ENCODE results near the gene AMH. TPM values are rescaled to one million over a fixed set of nuclear protein-coding genes. Genes with fewer than 3 reads are reported as not detected.

The AMH gene
- total RNA-seq, 1 donor from 2014 or later = 0.93 TPM

DNA sequence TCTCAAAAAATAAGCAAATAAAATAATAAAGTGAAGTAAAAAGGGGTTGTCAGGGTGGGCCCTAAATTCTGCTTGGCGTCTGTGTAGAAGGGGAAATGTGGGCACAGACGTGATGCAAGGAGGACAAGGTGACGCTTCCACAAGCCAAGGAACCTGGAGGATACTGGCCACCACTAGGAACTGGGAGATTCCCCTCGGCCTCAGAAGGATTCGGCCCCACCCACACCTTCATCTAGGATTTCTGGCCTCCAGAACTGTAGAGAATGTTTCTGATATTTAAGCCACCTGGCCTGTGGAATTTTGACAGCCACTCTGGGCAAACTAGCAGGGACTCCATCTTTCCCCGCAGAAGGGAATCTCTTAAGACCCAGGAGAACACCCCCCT lies 14.1 kb upstream of the AMH start:
- no peak for DNase-seq (ENCODE audit: low spot score)

GRCh38 chr19:2235381-2236063 lies 13.6 kb upstream of the AMH start:
- DNase-seq (ENCODE audit: low spot score) = no peak

DNA sequence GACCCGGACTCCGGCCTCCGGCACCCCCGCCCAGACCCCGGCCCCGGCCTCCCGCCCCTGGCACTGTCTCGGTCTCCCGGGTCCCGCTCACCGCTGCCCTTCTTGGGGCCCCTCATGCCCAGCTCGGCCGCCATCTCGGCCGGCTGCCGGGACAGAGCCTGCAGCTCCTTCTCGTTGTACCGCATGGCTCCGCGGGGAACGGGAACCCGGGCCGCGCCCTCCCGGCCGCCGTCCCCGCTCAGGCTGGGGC lies 13.1 kb upstream of the AMH start:
- no peak for DNase-seq (ENCODE audit: low spot score)

DNA sequence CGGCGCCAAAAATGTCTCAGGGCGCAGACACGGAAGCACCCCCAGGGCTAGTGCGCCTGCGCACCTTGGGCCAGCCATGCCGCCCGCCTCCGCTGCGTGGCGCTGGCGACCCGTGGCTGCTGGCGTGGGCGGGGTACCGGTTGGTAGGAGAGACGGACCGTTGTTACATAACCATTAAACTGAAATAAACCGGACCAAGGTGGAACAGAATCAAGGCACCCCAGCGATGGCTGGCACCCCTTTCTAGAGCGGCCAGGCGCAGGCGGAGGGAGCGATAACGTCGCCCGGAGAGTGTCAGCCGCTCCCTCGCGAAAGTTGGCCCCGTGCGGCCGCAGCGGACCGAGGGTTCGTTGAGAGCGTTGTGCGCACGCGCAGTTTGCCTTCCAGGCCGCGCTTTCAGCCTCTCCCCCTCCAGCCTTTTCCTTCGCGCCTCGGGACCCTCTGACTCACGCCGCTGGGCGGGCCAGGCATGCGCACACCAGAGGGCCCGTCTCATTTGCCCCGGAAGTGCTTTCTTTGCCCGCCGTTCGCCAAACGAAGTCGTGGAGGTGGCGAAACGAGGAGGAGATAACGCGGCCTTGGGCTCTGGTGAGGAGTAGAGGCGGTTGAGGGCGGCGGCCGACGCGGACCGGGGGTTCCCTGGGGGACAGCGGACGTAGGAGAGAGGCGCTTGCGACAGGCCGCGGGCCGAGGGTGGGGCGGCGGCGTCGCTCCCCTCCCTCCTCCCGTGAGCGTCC lies 12.6 kb upstream of the AMH start, which contains the start of the genes PLEKHJ1 and SF3A2:
Gene PLEKHJ1, minus strand, starts transcription at position 16 of the 737 bp plus-strand sequence. CDS start 81 bp downstream, outside the sequence.
Gene SF3A2, plus strand, starts transcription at position 511 of the 737 bp plus-strand sequence. CDS start 6,595 bp downstream, outside the sequence.
- DNase-seq (ENCODE audit: low spot score) = peak; percentile 100

GRCh38 chr19:2237051-2237868 lies 11.9 kb upstream of the AMH start:
- DNase-seq (ENCODE audit: low spot score) = no peak

- no peak for DNase-seq (ENCODE audit: low spot score)
Measured at GRCh38 chr19:2237869-2238153, 11.3 kb upstream of the AMH start.

DNA sequence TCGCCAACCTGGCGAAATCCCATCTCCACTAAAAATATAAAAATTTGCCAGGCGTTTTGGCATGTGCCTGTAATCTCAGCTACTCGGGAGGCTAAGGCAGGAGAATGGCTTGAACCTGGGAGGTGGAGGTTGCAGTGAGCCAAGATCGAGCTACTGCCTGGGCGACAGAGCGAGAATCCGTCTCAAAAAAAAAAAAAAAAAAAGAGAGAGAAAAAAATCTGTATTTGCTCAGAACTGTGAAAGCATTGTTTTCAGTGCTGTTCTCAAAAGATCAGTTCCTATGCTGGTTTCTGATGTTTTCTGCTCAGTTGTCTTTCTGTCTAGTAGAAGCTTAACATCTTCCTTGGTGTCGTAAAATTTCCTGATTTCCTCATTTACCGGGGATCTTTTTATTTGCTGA lies 9.9 kb upstream of the AMH start:
- DNase-seq (ENCODE audit: low spot score) = no peak

GRCh38 chr19:2239771-2240770 lies 9.1 kb upstream of the AMH start:
- no peak for DNase-seq (ENCODE audit: low spot score)

- DNase-seq (ENCODE audit: low spot score) = no peak
Measured at GRCh38 chr19:2240881-2241760, 8.0 kb upstream of the AMH start.

GRCh38 chr19:2242092-2242537 lies 7.0 kb upstream of the AMH start:
- no peak for DNase-seq (ENCODE audit: low spot score)

DNA sequence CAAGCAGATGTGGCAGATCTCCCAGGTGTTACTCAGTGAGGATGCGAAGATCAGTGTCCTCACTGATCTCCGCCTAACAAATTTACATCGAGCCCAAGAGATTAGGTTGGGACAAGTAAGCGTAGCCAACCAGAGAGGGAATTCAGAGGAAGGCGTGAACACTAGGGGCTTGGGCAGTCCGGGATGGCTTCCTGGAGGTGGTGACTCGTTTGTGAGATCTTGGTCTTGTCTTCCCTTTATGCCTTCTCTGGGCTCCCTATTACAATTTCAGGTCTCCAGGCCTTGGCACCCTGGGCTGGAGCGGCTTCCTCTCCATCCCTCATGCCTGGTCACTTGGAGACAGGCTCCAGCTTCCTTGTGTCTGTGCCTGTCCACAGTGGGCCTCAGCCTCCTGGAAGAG lies 6.3 kb upstream of the AMH start:
- no peak for DNase-seq (ENCODE audit: low spot score)

DNA sequence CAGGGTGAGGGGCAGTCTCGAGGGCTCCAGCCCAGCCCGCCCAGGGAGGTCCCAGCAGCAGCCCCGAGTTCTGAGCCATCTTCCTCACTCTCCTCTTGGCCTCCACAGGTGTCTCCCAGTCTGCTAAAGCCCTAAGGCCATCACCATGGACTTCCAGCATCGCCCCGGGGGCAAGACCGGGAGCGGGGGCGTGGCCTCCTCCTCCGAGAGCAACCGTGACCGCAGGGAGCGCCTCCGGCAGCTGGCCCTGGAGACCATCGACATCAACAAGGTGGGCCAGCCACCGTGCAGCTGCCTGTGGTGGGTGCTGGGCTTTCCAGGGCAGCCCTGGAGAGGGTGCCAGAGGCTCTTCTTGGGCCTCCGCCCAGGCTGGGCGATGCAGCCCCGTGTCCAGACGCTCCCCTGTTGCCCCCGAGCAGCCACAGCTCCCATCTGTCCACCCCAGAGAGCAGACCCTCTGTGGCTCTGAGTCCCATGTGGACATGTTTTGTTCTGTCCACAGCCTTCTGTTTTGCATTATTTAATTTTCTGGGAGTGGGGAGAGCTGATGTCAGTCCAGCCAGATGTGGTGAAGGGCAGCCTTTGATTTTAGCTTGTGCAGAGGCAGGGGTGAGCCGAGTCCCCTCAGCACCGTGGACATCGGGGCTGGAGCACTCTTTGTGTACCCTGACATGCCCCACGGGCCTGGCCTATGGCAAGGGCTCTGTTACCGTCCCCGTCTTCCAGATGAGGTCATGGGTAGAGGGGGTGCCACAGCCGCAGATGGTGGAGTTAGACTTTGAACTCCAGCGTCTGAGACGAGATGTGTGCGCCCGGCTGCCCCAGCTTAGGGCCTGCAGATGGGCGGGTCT lies 5.6 kb upstream of the AMH start:
- no peak for DNase-seq (ENCODE audit: low spot score)

GRCh38 chr19:2244125-2244411 lies 5.1 kb upstream of the AMH start:
- DNase-seq (ENCODE audit: low spot score) = no peak

GRCh38 chr19:2244486-2244885 lies 4.6 kb upstream of the AMH start:
- DNase-seq (ENCODE audit: low spot score) = no peak

DNA sequence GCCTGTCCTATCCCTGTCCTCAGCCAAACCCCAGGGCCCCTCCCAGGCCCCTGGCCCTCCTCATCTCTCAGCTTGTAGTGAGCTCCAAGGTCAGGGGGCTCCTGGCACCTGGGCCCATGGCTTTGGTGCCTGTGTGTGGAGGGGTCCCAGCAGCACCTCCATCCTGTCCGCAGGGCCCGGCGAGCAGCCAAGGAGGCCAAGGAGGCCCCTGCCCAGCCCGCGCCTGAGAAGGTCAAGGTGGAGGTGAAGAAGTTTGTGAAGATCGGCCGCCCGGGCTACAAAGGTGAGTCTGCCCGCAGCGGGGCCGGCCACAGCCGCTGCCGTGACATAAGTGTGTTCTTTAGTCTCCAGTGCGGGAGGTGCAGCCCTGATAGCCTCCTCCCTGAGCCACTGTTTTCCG lies 3.9 kb upstream of the AMH start:
- no peak for DNase-seq (ENCODE audit: low spot score)

- no peak for DNase-seq (ENCODE audit: low spot score)
Measured at GRCh38 chr19:2246014-2246620, 3.0 kb upstream of the AMH start.

DNA sequence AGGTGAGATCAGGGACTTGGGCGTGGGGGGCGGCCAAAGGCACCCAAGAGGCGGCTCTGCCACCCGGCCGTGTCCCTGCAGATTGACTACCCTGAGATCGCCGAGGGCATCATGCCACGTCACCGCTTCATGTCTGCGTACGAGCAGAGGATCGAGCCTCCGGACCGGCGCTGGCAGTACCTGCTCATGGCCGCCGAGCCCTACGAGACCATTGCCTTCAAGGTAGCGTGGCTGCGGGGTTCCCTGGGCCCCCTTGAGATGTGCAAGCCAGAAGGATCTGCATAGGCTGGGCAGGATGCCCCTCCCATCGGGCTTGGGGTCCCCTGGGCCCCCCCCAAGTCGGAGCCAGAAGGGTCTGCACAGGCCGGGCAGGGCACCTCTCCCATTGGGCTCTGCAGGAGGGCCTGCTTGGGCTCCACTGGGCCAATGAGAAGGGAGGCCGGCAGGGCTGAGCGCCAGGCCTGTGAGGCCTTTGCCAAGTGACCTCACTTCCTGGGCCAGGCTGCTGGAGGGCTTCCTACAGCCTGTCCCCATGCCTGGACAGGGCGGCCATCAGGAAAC lies 2.2 kb upstream of the AMH start:
- DNase-seq (ENCODE audit: low spot score) = no peak

GRCh38 chr19:2247433-2248101 lies 1.6 kb upstream of the AMH start:
- DNase-seq (ENCODE audit: low spot score) = no peak
